GM19395 (cell line): ENCODE results near the gene NELFB.
A peak's percentile ranks its signal among the peaks of the same experiment; 100 is the strongest.
"Not testable (repeated sequence)": the region's sequence is repeated elsewhere in the genome, so short reads cannot be mapped to it uniquely, and the experiment has no call there.

Experiments
- ATAC-seq: cut with Tn5 transposase; IDR thresholded peaks from one replicate; pipeline ENCODE4 v1.9.1; 2021; ENCODE audit warnings: mild to moderate bottlenecking, moderate library complexity; ENCODE audit not compliant: unreplicated experiment

The NELFB gene

DNA sequence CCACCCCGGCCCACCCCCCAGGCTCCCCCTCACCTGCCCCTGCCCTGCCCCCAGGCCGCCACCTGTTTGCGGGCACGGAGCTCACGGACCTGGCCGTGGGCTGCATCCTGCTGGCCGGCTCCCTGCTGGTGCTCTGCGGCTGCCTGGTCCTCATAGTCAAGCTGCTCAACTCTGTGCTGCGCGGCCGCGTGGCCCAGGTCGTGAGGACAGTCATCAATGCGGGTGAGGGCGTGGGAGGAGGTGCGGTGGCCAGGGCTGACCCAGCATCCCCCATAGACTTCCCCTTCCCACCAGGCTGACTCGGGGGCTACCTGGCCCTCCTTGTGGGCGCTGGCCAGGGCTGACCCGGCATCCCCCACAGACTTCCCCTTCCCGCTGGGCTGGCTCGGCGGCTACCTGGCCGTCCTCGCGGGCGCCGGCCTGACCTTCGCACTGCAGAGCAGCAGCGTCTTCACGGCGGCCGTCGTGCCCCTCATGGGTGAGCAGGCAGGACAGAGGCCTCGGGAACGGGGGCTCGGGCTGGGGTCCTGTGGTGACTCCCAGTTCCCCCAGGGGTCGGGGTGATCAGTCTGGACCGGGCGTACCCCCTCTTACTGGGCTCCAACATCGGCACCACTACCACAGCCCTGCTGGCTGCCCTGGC is 21.0 kb upstream of the NELFB start:
- no peak for ATAC-seq

DNA sequence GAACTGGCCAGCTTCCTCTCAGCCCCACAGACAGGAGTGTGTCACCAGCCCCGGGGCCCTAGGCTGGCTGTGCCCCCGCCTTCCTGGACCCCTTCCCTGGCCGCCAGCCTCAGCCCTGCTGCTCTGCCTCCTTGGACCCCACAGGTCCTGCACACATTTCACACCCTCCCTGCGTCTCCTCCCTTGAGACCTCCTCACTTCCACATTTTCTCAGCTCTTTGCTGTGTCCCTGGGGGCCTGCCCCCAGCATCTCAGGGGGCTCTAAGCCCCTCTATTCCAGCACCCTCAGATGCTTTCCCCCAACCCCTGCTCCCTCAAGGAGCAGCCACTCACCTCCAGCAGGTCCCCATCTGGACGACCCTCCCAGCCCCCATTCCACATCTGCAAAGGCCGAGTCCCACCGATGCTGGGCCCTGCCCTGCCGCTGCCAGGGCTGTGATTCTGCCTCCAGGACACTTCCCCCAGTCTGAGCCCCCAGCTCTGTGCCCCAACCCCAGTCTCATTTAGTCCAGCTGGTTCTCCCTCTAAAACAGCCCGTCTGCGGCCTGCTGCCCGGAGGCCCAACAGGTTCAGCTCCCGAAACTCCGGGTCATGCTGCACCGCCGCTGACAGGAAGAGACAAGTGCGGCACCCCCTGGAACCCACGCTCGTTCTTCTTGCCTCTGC is 20.2 kb upstream of the NELFB start:
- ATAC-seq = no peak

DNA sequence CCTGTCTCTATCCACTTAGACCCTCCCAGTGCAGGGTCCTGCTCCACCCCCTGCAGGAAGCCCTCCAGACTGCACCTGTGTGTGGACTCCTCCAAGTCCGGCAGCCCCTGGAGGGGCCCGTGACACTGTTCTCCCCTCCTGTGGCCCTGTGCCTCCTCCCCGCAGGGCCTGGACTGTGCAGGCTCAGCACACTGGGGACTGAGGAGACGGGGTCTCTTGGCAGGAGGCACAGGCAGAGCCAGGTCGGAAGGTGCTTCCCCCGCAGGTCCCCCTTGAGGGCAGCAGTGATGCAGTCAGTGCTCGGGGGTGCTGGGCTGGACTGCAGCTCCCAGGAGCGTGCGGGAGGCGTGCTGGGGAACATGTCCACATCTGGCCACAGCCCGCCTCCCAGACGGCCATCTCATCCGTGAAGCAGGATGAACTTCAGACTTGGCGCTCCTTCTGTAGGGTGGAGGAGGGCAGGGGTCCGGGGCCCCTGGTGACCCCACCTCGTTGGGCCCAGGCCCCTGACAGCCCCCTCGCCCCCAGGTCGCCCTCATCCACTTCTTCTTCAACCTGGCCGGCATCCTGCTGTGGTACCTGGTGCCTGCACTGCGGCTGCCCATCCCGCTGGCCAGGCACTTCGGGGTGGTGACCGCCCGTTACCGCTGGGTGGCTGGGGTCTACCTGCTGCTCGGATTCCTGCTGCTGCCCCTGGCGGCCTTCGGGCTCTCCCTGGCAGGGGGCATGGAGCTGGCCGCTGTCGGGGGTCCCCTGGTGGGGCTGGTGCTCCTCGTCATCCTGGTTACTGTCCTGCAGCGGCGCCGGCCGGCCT is 19.5 kb upstream of the NELFB start:
- no peak for ATAC-seq

- ATAC-seq = no peak
These were observed 18.7 kb upstream of the NELFB start for GRCh38 chr9:137236238-137236935.

DNA sequence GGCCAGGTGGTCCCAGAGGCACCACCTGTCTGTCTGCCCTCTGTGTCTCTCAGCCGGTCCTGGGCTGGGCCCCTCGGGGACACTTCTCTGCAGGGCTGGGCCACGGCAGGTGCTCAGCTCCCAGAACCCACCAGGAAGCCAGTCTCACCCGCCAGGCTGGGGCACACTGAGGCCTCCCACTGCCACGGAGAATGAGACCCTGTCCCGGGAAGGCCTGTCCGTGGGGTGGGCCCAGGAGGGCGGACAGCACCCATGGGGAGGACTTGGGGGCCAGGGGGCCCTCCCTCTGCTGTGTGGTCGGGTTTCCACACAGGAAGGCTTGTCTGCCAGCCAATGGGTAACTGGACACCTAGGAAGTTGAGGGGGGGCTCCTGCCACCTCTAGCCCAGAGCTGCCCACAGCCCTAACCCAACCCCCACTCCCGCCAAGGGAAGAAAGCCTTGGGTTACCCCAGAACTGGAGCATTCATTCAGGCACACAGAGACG is 18.1 kb upstream of the NELFB start:
- ATAC-seq = no peak

DNA sequence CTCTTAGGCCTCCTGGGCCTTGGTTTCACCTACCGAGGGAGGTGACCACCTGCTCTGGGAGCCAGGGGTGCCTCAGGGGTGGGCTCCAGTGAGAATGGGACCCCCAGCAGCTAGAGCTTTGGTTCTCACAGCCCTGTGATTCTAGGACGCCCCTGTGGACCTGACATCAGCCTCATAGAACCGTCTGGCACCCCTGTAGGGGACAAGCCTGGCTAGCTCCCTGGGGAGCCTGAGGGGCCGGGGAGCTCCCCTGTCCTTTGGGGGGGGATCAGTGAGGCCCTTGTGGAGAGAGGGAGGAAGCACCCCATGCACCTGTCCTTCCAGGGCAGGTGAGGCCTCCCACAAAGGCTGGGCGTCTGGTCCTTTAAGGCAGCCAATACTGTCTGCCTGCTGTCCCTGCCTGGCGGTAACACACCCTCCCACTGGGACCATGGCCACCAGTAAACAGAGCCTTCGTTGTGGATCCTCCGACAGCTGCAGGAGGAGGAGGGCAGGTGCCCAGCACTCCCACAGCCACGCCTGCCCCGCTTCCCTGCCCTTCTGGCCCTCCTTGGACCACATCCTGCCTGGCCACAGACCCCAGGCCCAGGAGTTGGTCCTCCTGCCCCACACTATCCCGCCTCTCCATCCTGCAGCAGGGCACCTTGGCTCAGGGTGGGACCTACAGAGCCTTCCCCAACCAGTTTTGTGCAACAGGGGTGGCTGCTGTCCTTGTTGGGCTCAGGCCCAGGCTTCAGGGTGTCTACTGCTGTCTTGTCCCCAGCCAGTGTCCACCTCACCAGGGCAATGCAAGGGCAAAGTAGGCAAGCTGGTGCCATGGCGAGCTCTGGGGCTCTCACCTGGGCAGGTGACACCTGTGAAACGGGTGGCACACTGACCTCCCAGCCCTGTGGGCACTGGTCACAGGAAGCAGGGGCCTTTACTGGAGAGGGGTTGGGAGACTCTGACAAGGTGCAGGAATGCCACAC is 17.1 kb upstream of the NELFB start:
- no peak for ATAC-seq

- not testable (repeated sequence) for ATAC-seq
These were observed 15.5 kb upstream of the NELFB start for GRCh38 chr9:137239541-137240200.

- peak; percentile 31 for ATAC-seq
These were observed 14.7 kb upstream of the NELFB start for GRCh38 chr9:137240318-137240840.

DNA sequence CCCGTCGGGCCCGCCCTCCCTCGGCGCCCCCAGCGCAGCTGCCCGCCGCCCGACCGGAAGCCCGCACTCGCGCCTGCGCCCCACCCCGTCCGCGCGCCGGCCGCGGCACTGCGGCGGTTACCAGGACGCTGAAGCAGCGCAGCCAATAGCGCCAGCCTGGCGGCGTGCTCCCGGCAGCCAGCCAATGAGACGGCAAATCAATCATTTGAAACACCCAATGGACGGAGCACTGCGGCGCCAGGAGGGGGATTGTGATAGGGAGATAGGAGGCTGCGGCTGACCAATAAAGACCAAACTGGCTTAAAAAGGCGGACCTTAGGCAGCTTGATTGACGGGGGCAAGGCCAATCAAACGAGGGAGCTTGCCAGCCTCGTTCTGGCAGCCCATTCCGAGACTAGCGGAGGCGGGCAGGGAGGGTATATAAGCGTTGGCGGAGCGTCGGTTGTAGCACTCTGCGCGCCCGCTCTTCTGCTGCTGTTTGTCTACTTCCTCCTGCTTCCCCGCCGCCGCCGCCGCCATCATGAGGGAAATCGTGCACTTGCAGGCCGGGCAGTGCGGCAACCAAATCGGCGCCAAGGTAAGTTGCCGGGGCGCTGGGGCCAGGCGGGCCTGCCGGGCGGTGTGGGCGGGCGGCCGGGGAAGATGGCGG is 14.2 kb upstream of the NELFB start, which contains the start of gene TUBB4B:
Gene TUBB4B, plus strand, starts transcription at position 447 of the 649 bp plus-strand sequence. Its CDS starts 74 bp downstream, at position 521.
- ATAC-seq = peak; percentile 78

- ATAC-seq = peak; percentile 7
These were observed 13.4 kb upstream of the NELFB start for GRCh38 chr9:137241490-137242268.

GRCh38 chr9:137242269-137243203 is 12.6 kb upstream of the NELFB start:
- no peak for ATAC-seq

- ATAC-seq = not testable (repeated sequence)
These were observed 11.9 kb upstream of the NELFB start for GRCh38 chr9:137243266-137243625.

GRCh38 chr9:137243626-137244485 is 11.3 kb upstream of the NELFB start:
- no peak for ATAC-seq

DNA sequence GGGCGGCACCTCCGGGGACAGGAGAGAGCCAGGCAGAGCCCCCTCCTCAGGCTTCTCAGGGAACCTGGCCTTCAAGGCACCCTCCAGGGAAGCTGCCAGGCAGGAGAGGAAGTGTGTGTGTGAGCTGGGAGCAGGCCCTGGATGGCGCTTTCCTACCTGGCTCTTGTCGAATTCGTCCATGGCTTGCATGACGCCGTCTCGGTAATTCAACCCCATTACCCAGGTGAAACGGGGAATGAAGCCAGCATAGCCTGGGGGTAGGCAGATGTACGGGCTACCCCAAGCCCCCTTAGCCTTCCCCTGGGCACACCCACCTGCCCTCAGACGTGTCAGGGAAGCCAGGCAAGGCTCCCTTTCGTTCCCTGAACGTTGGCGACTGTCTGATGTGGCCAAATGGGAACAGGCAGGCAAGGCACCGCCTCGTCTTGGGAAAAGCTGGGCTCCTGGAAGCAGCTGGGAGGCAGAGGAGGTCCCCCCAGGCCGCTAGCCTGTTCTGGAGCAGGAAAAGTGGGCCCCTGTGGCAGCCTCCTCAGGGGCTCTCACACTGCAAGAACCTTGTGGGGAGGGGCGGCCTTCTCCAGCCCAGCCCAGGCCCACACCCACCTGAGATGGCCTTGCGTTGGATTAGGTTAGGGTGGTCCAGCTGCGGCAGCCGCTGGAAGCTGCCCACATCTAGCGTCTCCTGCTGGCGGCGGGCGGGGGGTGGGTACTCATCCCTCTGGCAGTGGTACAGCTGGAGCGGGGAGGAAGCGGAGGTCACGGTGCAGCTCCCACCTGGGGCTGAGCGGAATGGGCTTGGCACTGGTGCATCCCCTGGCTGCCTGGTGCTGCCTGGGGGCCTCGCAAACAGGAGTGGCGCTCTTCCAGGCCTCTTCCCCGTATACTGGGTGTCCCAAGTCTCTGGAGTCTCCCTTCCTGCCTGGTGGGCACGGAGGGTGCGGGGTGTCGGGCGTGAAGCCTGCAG is 10.4 kb upstream of the NELFB start:
- ATAC-seq = no peak
